Measurements from ENCODE around the gene CRAMP1. TPM values are rescaled to one million over a fixed set of nuclear protein-coding genes. Genes with fewer than 3 reads are reported as not detected.
"Not testable (repeated sequence)": the region's sequence is repeated elsewhere in the genome, so short reads cannot be mapped to it uniquely, and the experiment has no call there.

Gene CRAMP1
- total and polyA plus RNA-seq, 12 donors: 4.3 to 19.0 (median 9.9) TPM

DNA sequence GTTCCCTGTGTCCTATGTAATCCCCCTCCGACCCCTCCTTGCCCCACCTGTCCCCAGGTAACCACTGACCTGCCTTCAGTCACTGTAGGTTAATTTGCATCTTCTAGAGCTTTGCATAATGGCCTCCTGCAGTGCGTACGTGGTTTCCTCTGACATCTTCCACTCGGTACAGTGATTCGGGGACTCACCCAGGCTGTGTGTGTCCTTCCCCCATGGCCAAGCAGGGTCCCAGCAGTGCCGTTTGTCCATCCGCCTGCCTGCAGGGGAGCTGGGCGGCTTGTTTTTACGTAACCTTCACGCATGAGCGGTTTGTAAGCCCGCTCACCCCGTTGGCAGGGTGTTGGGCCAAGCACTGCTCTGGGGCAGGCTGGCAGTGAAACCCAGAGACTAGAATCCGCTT, 101.8 kb downstream of the CRAMP1 start:
- WGBS, 4 donors: 80 to 83% (median 80%) methylated on average over 5 to 14 of the region's 14 CpGs
- no peak for TF ChIP-seq POLR2A (IDR thresholded peaks at IDR 0.05)
- TF ChIP-seq, protein P1, sequence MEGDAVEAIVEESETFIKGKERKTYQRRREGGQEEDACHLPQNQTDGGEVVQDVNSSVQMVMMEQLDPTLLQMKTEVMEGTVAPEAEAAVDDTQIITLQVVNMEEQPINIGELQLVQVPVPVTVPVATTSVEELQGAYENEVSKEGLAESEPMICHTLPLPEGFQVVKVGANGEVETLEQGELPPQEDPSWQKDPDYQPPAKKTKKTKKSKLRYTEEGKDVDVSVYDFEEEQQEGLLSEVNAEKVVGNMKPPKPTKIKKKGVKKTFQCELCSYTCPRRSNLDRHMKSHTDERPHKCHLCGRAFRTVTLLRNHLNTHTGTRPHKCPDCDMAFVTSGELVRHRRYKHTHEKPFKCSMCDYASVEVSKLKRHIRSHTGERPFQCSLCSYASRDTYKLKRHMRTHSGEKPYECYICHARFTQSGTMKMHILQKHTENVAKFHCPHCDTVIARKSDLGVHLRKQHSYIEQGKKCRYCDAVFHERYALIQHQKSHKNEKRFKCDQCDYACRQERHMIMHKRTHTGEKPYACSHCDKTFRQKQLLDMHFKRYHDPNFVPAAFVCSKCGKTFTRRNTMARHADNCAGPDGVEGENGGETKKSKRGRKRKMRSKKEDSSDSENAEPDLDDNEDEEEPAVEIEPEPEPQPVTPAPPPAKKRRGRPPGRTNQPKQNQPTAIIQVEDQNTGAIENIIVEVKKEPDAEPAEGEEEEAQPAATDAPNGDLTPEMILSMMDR (IDR thresholded peaks at IDR 0.05): no peak
- intact Hi-C loops (cut with DNase I): loop anchor here in 1 of 2 donors (10.0 kb wide), 1 partner anchor 99 kb away; the partner anchor contains the start of genes CRAMP1 and IFT140
- Histone ChIP-seq H3K27ac (peak overlapping the region in 1 of 5 donors; percentile 13), H3K4me1 (replicated peaks in 1 of 2) (peaks cover 20 to 34% of the 10 kb centered on the region in 2 donors), H3K36me3 (replicated peaks in 1 of 2) (no peaks in the 10 kb centered on the region), H3K27me3 (no peaks in the 10 kb centered on the region), H3K9me3 (replicated peaks in 1 of 3) (no peaks in the 10 kb centered on the region), H3K4me3 (no peak overlapping the region)
- no peak for DNase-seq

DNA sequence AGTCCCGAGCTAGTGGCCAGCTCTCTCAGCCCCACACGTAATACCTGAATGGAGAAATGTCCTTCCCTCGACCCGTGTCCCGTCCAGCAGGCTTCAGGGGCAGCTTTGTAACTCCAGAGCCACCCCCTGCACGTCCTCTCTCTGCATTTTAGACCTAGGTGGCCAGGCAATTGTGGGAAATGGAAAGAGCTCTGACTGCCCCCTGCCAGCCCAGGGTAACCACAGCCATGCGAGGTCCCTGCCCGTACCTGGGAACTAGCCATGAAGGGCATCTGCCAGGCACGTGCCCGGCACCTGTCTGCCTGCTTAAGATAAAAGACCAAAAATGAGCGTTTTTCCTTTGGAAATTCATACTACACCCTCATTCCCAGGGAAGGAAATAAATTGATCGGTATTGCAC, 103.1 kb downstream of the CRAMP1 start:
- H3K9me3 ChIP-seq (replicated peaks in 1 of 3): no peaks in the 10 kb centered on the region
- no peaks in the 10 kb centered on the region for H3K27me3 ChIP-seq
- H3K36me3 ChIP-seq (replicated peaks in 1 of 2): no peaks in the 10 kb centered on the region
- peaks cover 14 to 24% of the 10 kb centered on the region in 2 donors for H3K4me1 ChIP-seq (replicated peaks in 1 of 2)
- intact Hi-C loops (cut with DNase I): loop anchor here in 1 of 2 donors (10.0 kb wide), 1 partner anchor 100 kb away; the partner anchor contains the start of genes CRAMP1 and IFT140
- TF ChIP-seq, protein P1 (IDR thresholded peaks at IDR 0.05): no peak
- TF ChIP-seq POLR2A (IDR thresholded peaks at IDR 0.05): no peak
- H3K27ac ChIP-seq: no peak overlapping the region
- DNase-seq: no peak
- H3K4me3 ChIP-seq: no peak overlapping the region
- 86 to 94% (median 93%) methylated on average over 8 to 12 of the region's 12 CpGs for WGBS, 4 donors

DNA sequence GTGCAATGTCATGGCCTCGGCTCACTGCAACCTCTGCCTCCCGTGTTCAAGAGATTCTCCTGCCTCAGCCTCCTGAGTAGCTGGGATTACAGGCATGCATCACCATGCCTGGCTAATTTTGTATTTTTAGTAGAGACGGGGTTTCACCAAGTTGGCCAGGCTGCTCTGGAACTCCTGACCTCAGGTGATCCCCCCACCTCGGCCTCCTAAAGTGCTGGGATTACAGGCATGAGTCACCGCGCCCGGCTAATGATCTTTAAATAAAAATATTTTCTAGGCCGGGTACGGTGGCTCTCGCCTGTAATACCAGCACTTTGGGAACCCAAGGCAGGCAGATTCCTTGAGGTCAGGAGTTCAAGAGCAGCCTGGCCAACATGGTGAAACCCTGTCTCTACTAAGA, 106.1 kb downstream of the CRAMP1 start:
- not testable (repeated sequence) for H3K27ac ChIP-seq; DNase-seq; H3K36me3 ChIP-seq (replicated peaks in 1 of 2); H3K27me3 ChIP-seq; H3K4me3 ChIP-seq; H3K9me3 ChIP-seq (replicated peaks in 1 of 3)
- H3K4me1 ChIP-seq (replicated peaks in 1 of 2): peaks cover 10 to 22% of the 10 kb centered on the region in 2 donors
- intact Hi-C loops (cut with DNase I): loop anchor here in 1 of 2 donors (10.0 kb wide), 1 partner anchor 103 kb away; the partner anchor contains the start of genes CRAMP1 and IFT140
- 57 to 73% (median 63%) methylated on average over 10 of the region's 10 CpGs for WGBS, 4 donors

DNA sequence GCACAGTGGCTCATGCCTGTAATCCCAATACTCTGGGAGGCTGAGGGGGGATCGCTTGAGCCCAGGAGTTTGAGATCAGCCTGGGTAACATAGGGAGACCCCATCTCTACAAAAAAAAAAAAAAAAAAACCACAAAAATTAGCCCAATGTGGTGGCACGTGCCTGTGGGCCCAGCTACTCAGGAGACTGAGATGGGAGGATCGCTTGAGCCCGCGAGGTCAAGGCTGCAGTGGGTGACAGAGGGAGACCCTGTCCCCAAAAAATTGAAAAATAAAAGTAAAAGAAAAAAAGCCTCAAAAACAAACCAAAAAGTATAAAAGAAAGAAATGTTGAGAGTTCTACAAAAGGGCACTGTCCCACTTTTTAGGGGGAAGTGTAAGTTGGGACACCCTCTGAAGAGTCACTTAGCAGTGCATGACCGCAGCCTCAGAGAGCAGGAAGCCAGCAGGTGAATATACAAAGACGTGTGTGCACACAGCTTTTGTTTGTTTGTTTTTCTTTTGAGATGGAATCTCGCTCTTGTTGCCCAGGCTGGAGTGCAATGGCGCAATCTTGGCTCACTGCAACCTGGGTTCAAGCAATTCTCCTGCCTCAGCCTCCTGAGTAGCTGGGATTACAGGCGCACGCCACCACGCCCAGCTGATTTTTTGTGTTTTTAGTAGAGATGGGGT, 107.5 kb downstream of the CRAMP1 start:
- H3K36me3 ChIP-seq (replicated peaks in 1 of 2); H3K4me3 ChIP-seq; DNase-seq; H3K27me3 ChIP-seq; H3K27ac ChIP-seq; H3K9me3 ChIP-seq (replicated peaks in 1 of 3): not testable (repeated sequence)
- peaks cover 10 to 23% of the 10 kb centered on the region in 2 donors for H3K4me1 ChIP-seq (replicated peaks in 1 of 2)
- intact Hi-C loops (cut with DNase I): loop anchor here in 1 of 2 donors (10.0 kb wide), 1 partner anchor 105 kb away; the partner anchor contains the start of genes CRAMP1 and IFT140
- WGBS, 4 donors: 82 to 91% (median 85%) methylated on average over 12 of the region's 12 CpGs

DNA sequence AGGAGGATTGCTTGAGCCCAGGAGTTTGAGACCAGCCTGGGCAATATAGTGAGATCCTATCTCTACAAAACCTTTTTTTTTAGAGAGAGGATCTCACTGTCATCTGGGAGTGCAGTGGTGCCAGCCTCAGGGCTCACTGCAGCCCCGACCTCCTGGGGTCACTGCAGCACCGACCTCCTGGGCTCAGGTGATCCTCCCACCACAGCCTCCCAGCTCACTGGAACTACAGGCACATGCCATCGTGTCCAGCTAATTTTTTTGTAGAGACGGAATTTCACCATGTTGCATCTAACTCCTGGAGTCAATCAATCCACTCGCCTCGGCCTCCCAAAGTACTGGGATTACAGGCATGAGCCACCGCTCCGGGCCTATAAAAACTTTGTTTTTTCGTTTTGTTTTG, 109.2 kb downstream of the CRAMP1 start:
- H3K4me1 ChIP-seq (replicated peaks in 1 of 2): peaks cover 10 to 23% of the 10 kb centered on the region in 2 donors
- H3K27ac ChIP-seq: peak overlapping the region in 1 of 5 donors; percentile 78
- no peaks in the 10 kb centered on the region for H3K27me3 ChIP-seq
- TF ChIP-seq POLR2A (IDR thresholded peaks at IDR 0.05): no peak
- TF ChIP-seq, protein P1 (IDR thresholded peaks at IDR 0.05): no peak
- no peaks in the 10 kb centered on the region for H3K9me3 ChIP-seq (replicated peaks in 1 of 3)
- no peak for DNase-seq
- intact Hi-C loops (cut with DNase I): no loop called here
- H3K36me3 ChIP-seq (replicated peaks in 1 of 2): peaks cover 0 to 19% of the 10 kb centered on the region in 2 donors
- WGBS, 4 donors: 87 to 95% (median 93%) methylated on average over 7 to 9 of the region's 9 CpGs
- H3K4me3 ChIP-seq: no peak overlapping the region

Data from adrenal gland (tissue), 12 donors.